Measurements from ENCODE around the gene RWDD2A.

GRCh38 chr6:83188501-83188900 lies 4.7 kb upstream of the RWDD2A start:
- TF ChIP-seq POLR2AphosphoS5 (IDR thresholded peaks at IDR 0.05; ENCODE audit: low read depth, low read length) (no peak), POLR2A (IDR thresholded peaks at IDR 0.05; ENCODE audit: low read depth, low read length) (no peak)

All from GM12892 (cell line).